HEK293T (cell line): ENCODE measurements around the gene TWNK.
A peak's percentile ranks its signal among the peaks of the same experiment; 100 is the strongest.

Source experiments
- CTCF ChIA-PET: fragments of 350-600 bp; formaldehyde crosslinking; extraction: SDS; loops from one replicate; lab custom pipeline; 2021; ENCODE audit warnings: antibody characterized with exemption, inconsistent platforms; lab: Yijun Ruan, JAX
- POLR2A ChIA-PET: fragments of 350-600 bp; formaldehyde crosslinking; extraction: SDS; loops from one replicate; lab custom pipeline; 2020; ENCODE audit warnings: antibody characterized with exemption, inconsistent platforms; lab: Yijun Ruan, JAX
- DNase-seq: peaks from one replicate; pipeline ENCODE4 v3.0.0; 2012; ENCODE audit warnings: mixed read lengths; ENCODE audit errors: extremely low spot score
- ARNT ChIP-seq: fragments of 450-650 bp; IDR thresholded peaks from 2 replicates; pipeline ENCODE4 v1.6.1; 2017; ENCODE audit warnings: mild to moderate bottlenecking
- BHLHE40 ChIP-seq: fragments of 450-650 bp; IDR thresholded peaks from 2 replicates; pipeline ENCODE4 v1.6.1; 2016; ENCODE audit warnings: mild to moderate bottlenecking, moderate library complexity, borderline replicate concordance
- CTBP1 ChIP-seq: fragments of 450-650 bp; IDR thresholded peaks from 2 replicates; pipeline ENCODE4 v1.6.1; 2016; ENCODE audit warnings: borderline replicate concordance
- ELF4 ChIP-seq: fragments of 450-650 bp; IDR thresholded peaks from 2 replicates; pipeline ENCODE4 v1.6.1; 2017; ENCODE audit warnings: antibody characterized with exemption
- FOXA1 ChIP-seq: fragments of 450-650 bp; IDR thresholded peaks from 2 replicates; pipeline ENCODE4 v1.6.1; 2016; ENCODE audit warnings: mild to moderate bottlenecking
- FOXK2 ChIP-seq: fragments of 450-650 bp; IDR thresholded peaks from 2 replicates; pipeline ENCODE4 v1.6.1; 2016; ENCODE audit warnings: mild to moderate bottlenecking
- FOXM1 ChIP-seq: fragments of 450-650 bp; IDR thresholded peaks from 2 replicates; pipeline ENCODE4 v1.6.1; 2017; ENCODE audit warnings: mild to moderate bottlenecking, borderline replicate concordance
- HDGF ChIP-seq: fragments of 450-650 bp; IDR thresholded peaks from 2 replicates; pipeline ENCODE4 v1.6.1; 2017; ENCODE audit warnings: antibody characterized with exemption, borderline replicate concordance
- L3MBTL2 ChIP-seq: fragments of 450-650 bp; conservative IDR thresholded peaks from 2 replicates; pipeline ENCODE4 v1.6.1; 2016; ENCODE audit warnings: mild to moderate bottlenecking
- LEF1 ChIP-seq: fragments of 450-650 bp; IDR thresholded peaks from 2 replicates; pipeline ENCODE4 v1.6.1; 2017; ENCODE audit warnings: mild to moderate bottlenecking, borderline replicate concordance
- NFRKB ChIP-seq: fragments of 450-650 bp; IDR thresholded peaks from 2 replicates; pipeline ENCODE4 v1.6.1; 2016; ENCODE audit warnings: mild to moderate bottlenecking, moderate library complexity
- SP1 ChIP-seq: fragments of 450-650 bp; IDR thresholded peaks from 2 replicates; pipeline ENCODE4 v1.6.1; 2017
- SUZ12 ChIP-seq: fragments of 450-650 bp; IDR thresholded peaks from 2 replicates; pipeline ENCODE4 v1.6.1; 2016; ENCODE audit warnings: mild to moderate bottlenecking
- TARDBP ChIP-seq: fragments of 450-650 bp; IDR thresholded peaks from 2 replicates; pipeline ENCODE4 v1.6.1; 2016
- ZNF384 ChIP-seq: fragments of 450-650 bp; IDR thresholded peaks from 2 replicates; pipeline ENCODE4 v1.6.1; 2016
- TF ChIP-seq, protein P1 (sequence below): fragments of 450-650 bp; IDR thresholded peaks from 2 replicates; pipeline ENCODE4 v1.6.1; 2016

The TWNK gene

GRCh38 chr10:101008823-101009423, 21.6 kb downstream of the TWNK start:
- CTCF ChIA-PET: interaction anchor here (2.6 to 3.1 kb wide), 2 partner anchors 11 to 15 kb away, joined by 10 to 12 read pairs; no protein-coding TSS in a partner anchor
- DNase-seq: no peak
- POLR2A ChIA-PET: interaction anchor here (1.4 to 4.1 kb wide), 2 partner anchors 11 to 34 kb away, joined by 4 to 27 read pairs; partner anchors contain the start of gene LZTS2
- TF ChIP-seq, protein P1, sequence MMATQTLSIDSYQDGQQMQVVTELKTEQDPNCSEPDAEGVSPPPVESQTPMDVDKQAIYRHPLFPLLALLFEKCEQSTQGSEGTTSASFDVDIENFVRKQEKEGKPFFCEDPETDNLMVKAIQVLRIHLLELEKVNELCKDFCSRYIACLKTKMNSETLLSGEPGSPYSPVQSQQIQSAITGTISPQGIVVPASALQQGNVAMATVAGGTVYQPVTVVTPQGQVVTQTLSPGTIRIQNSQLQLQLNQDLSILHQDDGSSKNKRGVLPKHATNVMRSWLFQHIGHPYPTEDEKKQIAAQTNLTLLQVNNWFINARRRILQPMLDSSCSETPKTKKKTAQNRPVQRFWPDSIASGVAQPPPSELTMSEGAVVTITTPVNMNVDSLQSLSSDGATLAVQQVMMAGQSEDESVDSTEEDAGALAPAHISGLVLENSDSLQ: no peak
- TF ChIP-seq CTBP1 (no peak), BHLHE40 (no peak)

- DNase-seq: no peak
- POLR2A ChIA-PET: interaction anchor here (4.1 kb wide), 1 partner anchor 12 kb away, joined by 27 read pairs; the partner anchor contains the start of gene LZTS2
- TF ChIP-seq ZNF384 (no peak), ELF4 (no peak), HDGF (no peak), FOXA1 (no peak), FOXK2 (no peak), L3MBTL2 (no peak), BHLHE40 (no peak), LEF1 (no peak)
- TF ChIP-seq, protein P1: no peak
- CTCF ChIA-PET: interaction anchor here (1.0 to 3.1 kb wide), 5 partner anchors 8 to 19 kb away, joined by 4 to 12 read pairs (median 7); partner anchors contain the start of gene LZTS2
Observed at GRCh38 chr10:101010329-101010728, 23.0 kb downstream of the TWNK start.

DNA sequence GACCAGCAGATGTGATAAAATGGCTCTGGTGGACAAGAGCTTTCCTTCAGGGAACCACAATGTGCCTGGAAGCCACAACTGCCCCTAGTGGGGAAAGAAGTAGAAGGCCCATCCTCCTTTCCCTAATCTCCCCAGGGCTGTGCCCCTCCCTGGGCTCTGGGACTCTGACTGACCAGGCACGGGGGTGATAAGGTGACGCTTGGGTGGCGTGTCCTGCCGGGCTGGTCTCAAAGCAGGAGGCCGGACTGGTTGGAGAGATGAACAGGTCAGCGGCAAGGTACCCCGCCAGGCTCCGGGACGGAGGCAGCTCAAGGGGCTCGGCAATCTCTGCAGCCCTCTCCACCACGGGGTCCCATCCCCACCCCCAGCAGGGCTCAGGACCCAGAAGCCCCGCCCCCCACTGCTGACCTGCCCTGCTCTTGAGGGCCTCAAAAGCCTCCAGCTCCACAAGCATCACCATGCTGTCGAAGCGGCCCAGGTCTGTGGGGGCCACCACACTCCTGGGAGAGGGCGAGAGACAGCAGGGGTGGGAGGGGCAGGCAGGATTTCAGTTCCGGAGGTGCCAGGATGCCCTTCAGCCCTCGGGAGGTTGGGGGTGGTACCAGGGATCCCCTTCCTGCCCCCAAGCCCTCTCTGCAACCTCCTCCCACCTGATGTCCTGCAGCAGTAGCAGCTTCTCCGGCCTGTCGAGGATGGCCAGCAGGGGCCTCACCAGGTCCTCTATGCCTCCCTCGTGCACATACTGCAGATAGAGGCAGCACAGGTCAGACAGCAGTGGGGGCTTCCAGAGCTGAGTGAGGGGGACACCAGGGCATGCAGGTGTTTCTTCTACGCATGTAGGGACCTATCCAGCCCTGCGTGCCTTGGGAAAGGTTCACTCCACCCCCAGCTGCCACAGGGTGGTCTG, 24.4 kb downstream of the TWNK start:
- CTCF ChIA-PET: interaction anchor here (0.6 to 3.1 kb wide), 9 partner anchors 9 to 1097 kb away, joined by 3 to 25 read pairs (median 7); partner anchors contain the start of genes LZTS2, PDZD7 and SFXN3
- peak; percentile 67 for DNase-seq
- TF ChIP-seq FOXK2: no peak
- TF ChIP-seq ZNF384: no peak
- no peak for TF ChIP-seq ARNT
- no peak for TF ChIP-seq FOXA1
- TF ChIP-seq HDGF: no peak
- TF ChIP-seq SP1: no peak
- TF ChIP-seq L3MBTL2: no peak
- no peak for TF ChIP-seq CTBP1
- no peak for TF ChIP-seq BHLHE40
- TF ChIP-seq SUZ12: no peak
- TF ChIP-seq ELF4: no peak
- POLR2A ChIA-PET: interaction anchor here (1.9 to 4.1 kb wide), 2 partner anchors 14 to 18 kb away, joined by 6 to 27 read pairs; partner anchors contain the start of gene LZTS2

DNA sequence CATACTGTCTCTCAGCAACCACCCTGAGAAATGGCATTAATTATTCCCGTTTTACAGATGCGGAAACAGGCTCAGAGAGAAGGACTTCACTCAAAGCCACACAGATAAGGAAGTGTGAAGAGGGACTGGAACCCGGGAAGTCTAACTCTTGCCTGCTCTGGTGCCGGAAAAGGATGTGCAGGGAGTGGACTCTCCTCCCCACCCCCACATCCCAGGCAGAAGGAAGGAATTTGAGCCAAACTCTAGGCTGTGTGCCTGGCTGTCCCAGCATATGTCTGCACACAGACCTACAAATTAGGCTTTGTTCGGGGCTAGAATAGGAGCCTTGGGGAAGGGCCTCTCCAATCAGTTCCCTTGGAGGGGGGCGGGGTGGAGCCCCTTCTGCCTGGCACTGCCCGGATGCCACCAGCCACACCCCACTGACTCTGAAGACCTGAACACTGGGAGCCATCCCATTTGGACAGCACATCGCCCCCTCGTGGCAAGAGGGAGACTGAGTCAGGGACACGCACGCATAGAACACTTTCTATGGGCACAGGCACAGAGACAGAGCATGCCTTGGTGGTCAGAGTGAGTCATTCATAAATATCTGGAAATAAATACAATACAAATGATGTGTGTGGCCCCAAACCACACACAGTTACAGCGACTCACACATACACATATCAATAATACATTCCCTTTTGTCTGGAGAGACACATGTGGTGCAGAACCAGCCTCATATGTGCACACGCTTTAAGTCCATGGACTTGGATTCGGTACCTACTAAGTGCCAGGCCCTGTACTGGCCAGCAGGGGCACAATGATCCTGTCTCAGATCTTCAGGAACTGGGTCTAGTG, 25.4 kb downstream of the TWNK start:
- ChIA-PET CTCF (interaction anchor here (1.8 to 2.6 kb wide), 4 partner anchors 10 to 22 kb away, joined by 7 to 25 read pairs (median 10); partner anchors contain the start of gene LZTS2), POLR2A (interaction anchor here (1.9 to 4.1 kb wide), 2 partner anchors 14 to 19 kb away, joined by 6 to 27 read pairs; partner anchors contain the start of gene LZTS2)
- peak; percentile 82 for DNase-seq
- TF ChIP-seq SP1 (no peak), FOXK2 (no peak), LEF1 (no peak), L3MBTL2 (no peak), FOXM1 (no peak), ZNF384 (no peak), SUZ12 (no peak), TARDBP (no peak)
- TF ChIP-seq, protein P1: no peak

DNA sequence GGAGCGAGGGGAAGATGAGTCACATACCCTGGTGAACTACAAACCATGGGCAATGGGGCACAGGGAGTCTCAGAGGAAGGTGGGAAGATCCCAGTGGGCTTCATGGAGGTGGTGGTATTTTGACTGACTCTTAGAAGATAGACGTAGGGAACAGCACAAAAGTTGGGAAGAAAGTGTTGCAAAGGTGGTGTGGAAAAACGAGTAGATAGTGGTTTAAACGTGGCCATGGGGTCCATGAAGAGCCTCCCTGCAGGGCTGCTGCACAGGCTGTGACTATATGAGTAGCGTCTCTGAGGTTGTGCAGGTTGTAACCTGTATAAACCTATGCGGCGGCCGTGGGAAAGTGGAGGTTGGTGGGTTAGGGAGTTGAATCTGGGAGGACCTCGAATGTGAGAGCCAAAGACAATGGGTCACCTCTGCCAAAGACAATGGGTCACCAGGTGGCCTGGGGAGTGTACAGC, 26.1 kb downstream of the TWNK start:
- DNase-seq: no peak
- TF ChIP-seq LEF1 (no peak), NFRKB (no peak), BHLHE40 (no peak), CTBP1 (no peak), FOXA1 (no peak), ZNF384 (no peak), TARDBP (no peak), ARNT (no peak), FOXM1 (no peak), ELF4 (no peak), SP1 (no peak), FOXK2 (no peak), HDGF (no peak), SUZ12 (no peak), L3MBTL2 (no peak)
- TF ChIP-seq, protein P1: no peak
- ChIA-PET CTCF (interaction anchor here (1.2 to 3.3 kb wide), 8 partner anchors 13 to 50 kb away, joined by 3 to 50 read pairs (median 9); partner anchors contain the start of genes PDZD7 and SFXN3), POLR2A (interaction anchor here (0.6 to 3.3 kb wide), 2 partner anchors 17 to 1440 kb away, joined by 4 to 20 read pairs; no protein-coding TSS in a partner anchor)
